ENCODE data around the gene FRAT2. TPM values are rescaled to one million over a fixed set of nuclear protein-coding genes. Genes with fewer than 3 reads are reported as not detected.

FRAT2 gene
- total RNA-seq = 10 to 100 TPM; 15.3 to 16.7 TPM

- Mint-ChIP-seq H3K36me3 (peaks cover 20% of the 10 kb centered on the region), H3K27me3 (peaks cover 28% of the 10 kb centered on the region), H3K4me1 (peaks cover 30% of the 10 kb centered on the region), H3K4me3 (peak within 1 kb of the TSS; percentile 92), H3K27ac (peak within 1 kb of the TSS; percentile 87), H3K9me3 (no peaks in the 10 kb centered on the region)
- POLR2A ChIA-PET = interaction anchor here (0.6 to 5.2 kb wide), 6 partner anchors 14 to 163 kb away, joined by 3 to 54 read pairs (median 6); partner anchors contain the start of genes ARHGAP19, FRAT1 and RRP12
- DNase-seq (peak; percentile 93), ATAC-seq (ENCODE audit: low read depth) (peak; percentile 84)
Measured at GRCh38 chr10:97334370-97335175, at the start of gene FRAT2. Gene FRAT2 (minus strand): TSS chr10:97334729. CDS start chr10:97334572, 157 bp downstream.

- no peaks in the 10 kb centered on the region for H3K27me3 Mint-ChIP-seq
- H3K36me3 Mint-ChIP-seq = no peaks in the 10 kb centered on the region
- no peak for DNase-seq
- H3K4me1 Mint-ChIP-seq = no peaks in the 10 kb centered on the region
- ATAC-seq (ENCODE audit: low read depth) = no peak
- H3K27ac Mint-ChIP-seq = no peak overlapping the region
- H3K4me3 Mint-ChIP-seq = no peak overlapping the region
- POLR2A ChIA-PET = no interaction called here
- no peaks in the 10 kb centered on the region for H3K9me3 Mint-ChIP-seq
Measured at GRCh38 chr10:97384156-97384555, 49.6 kb upstream of the FRAT2 start.

GRCh38 chr10:97383159-97383558 lies 48.6 kb upstream of the FRAT2 start:
- POLR2A ChIA-PET = no interaction called here
- Mint-ChIP-seq H3K27me3 (no peaks in the 10 kb centered on the region), H3K4me1 (no peaks in the 10 kb centered on the region)

GRCh38 chr10:97381626-97382025 lies 47.1 kb upstream of the FRAT2 start:
- H3K27me3 Mint-ChIP-seq = no peaks in the 10 kb centered on the region
- H3K27ac Mint-ChIP-seq = no peak overlapping the region
- no peak overlapping the region for H3K4me3 Mint-ChIP-seq
- H3K9me3 Mint-ChIP-seq = no peaks in the 10 kb centered on the region
- H3K36me3 Mint-ChIP-seq = peaks cover under 1% of the 10 kb centered on the region
- POLR2A ChIA-PET = no interaction called here
- ATAC-seq (ENCODE audit: low read depth) (no peak), DNase-seq (no peak)
- peaks cover under 1% of the 10 kb centered on the region for H3K4me1 Mint-ChIP-seq

More at GRCh38 chr10:97383159-97383558, 48.6 kb upstream of the FRAT2 start:
- ATAC-seq (ENCODE audit: low read depth) (no peak), DNase-seq (no peak)
- Mint-ChIP-seq H3K36me3 (no peaks in the 10 kb centered on the region), H3K9me3 (no peaks in the 10 kb centered on the region), H3K27ac (no peak overlapping the region), H3K4me3 (no peak overlapping the region)

- peaks cover 4% of the 10 kb centered on the region for H3K4me1 Mint-ChIP-seq
- H3K27me3 Mint-ChIP-seq = no peaks in the 10 kb centered on the region
- no peaks in the 10 kb centered on the region for H3K9me3 Mint-ChIP-seq
- DNase-seq (no peak), ATAC-seq (ENCODE audit: low read depth) (no peak)
- peaks cover 4% of the 10 kb centered on the region for H3K36me3 Mint-ChIP-seq
- POLR2A ChIA-PET = no interaction called here
- no peak overlapping the region for H3K4me3 Mint-ChIP-seq
- H3K27ac Mint-ChIP-seq = no peak overlapping the region
Measured at GRCh38 chr10:97380516-97380915, 46.0 kb upstream of the FRAT2 start.

GRCh38 chr10:97378933-97379921 lies 44.7 kb upstream of the FRAT2 start:
- ATAC-seq (ENCODE audit: low read depth) (no peak), DNase-seq (no peak)
- POLR2A ChIA-PET = interaction anchor here (0.6 kb wide), 1 partner anchor 35 kb away, joined by 5 read pairs; no protein-coding TSS in a partner anchor
- Mint-ChIP-seq H3K9me3 (no peaks in the 10 kb centered on the region), H3K27me3 (no peaks in the 10 kb centered on the region), H3K36me3 (peaks cover 4% of the 10 kb centered on the region), H3K27ac (no peak overlapping the region), H3K4me1 (peaks cover 4% of the 10 kb centered on the region), H3K4me3 (no peak overlapping the region)

- H3K4me3 Mint-ChIP-seq = no peak overlapping the region
- no peaks in the 10 kb centered on the region for H3K9me3 Mint-ChIP-seq
- H3K27ac Mint-ChIP-seq = peak overlapping the region; percentile 12
- H3K36me3 Mint-ChIP-seq = peaks cover 8% of the 10 kb centered on the region
- peaks cover 4% of the 10 kb centered on the region for H3K4me1 Mint-ChIP-seq
- DNase-seq (no peak), ATAC-seq (ENCODE audit: low read depth) (no peak)
- H3K27me3 Mint-ChIP-seq = no peaks in the 10 kb centered on the region
- POLR2A ChIA-PET = no interaction called here
Measured at GRCh38 chr10:97376413-97376812, 41.9 kb upstream of the FRAT2 start.

- peaks cover 12% of the 10 kb centered on the region for H3K36me3 Mint-ChIP-seq
- POLR2A ChIA-PET = no interaction called here
- H3K27me3 Mint-ChIP-seq = no peaks in the 10 kb centered on the region
- H3K27ac Mint-ChIP-seq = no peak overlapping the region
- DNase-seq (no peak), ATAC-seq (ENCODE audit: low read depth) (no peak)
- peaks cover 4% of the 10 kb centered on the region for H3K4me1 Mint-ChIP-seq
- no peaks in the 10 kb centered on the region for H3K9me3 Mint-ChIP-seq
- H3K4me3 Mint-ChIP-seq = no peak overlapping the region
Measured at GRCh38 chr10:97373456-97373855, 38.9 kb upstream of the FRAT2 start.

- Mint-ChIP-seq H3K27me3 (no peaks in the 10 kb centered on the region), H3K4me1 (peaks cover 4% of the 10 kb centered on the region), H3K4me3 (no peak overlapping the region), H3K9me3 (no peaks in the 10 kb centered on the region), H3K27ac (no peak overlapping the region), H3K36me3 (peaks cover 12% of the 10 kb centered on the region)
- ATAC-seq (ENCODE audit: low read depth) (no peak), DNase-seq (no peak)
- POLR2A ChIA-PET = no interaction called here
Measured at GRCh38 chr10:97372233-97372875, 37.8 kb upstream of the FRAT2 start.

GRCh38 chr10:97371696-97372095 lies 37.2 kb upstream of the FRAT2 start:
- no peak overlapping the region for H3K27ac Mint-ChIP-seq
- no peaks in the 10 kb centered on the region for H3K9me3 Mint-ChIP-seq
- no peak for DNase-seq
- H3K36me3 Mint-ChIP-seq = peaks cover 12% of the 10 kb centered on the region
- H3K27me3 Mint-ChIP-seq = no peaks in the 10 kb centered on the region
- no peak for ATAC-seq (ENCODE audit: low read depth)
- POLR2A ChIA-PET = no interaction called here
- no peak overlapping the region for H3K4me3 Mint-ChIP-seq
- peaks cover 4% of the 10 kb centered on the region for H3K4me1 Mint-ChIP-seq

- Mint-ChIP-seq H3K27me3 (no peaks in the 10 kb centered on the region), H3K27ac (no peak overlapping the region), H3K4me1 (no peaks in the 10 kb centered on the region), H3K36me3 (peaks cover 13% of the 10 kb centered on the region), H3K4me3 (no peak overlapping the region), H3K9me3 (no peaks in the 10 kb centered on the region)
- no peak for ATAC-seq (ENCODE audit: low read depth)
- no peak for DNase-seq
- POLR2A ChIA-PET = no interaction called here
Measured at GRCh38 chr10:97367126-97367649, 32.7 kb upstream of the FRAT2 start.

- Mint-ChIP-seq H3K27ac (peak overlapping the region; percentile 16), H3K9me3 (no peaks in the 10 kb centered on the region), H3K36me3 (peaks cover 9% of the 10 kb centered on the region), H3K27me3 (no peaks in the 10 kb centered on the region), H3K4me1 (no peaks in the 10 kb centered on the region), H3K4me3 (no peak overlapping the region)
- no peak for DNase-seq
- POLR2A ChIA-PET = no interaction called here
- ATAC-seq (ENCODE audit: low read depth) = no peak
Measured at GRCh38 chr10:97366572-97366971, 32.0 kb upstream of the FRAT2 start.

GRCh38 chr10:97365761-97366351 lies 31.3 kb upstream of the FRAT2 start:
- DNase-seq (no peak), ATAC-seq (ENCODE audit: low read depth) (no peak)
- no peak overlapping the region for H3K4me3 Mint-ChIP-seq
- H3K9me3 Mint-ChIP-seq = no peaks in the 10 kb centered on the region
- H3K4me1 Mint-ChIP-seq = no peaks in the 10 kb centered on the region
- H3K27ac Mint-ChIP-seq = no peak overlapping the region
- H3K27me3 Mint-ChIP-seq = no peaks in the 10 kb centered on the region
- peaks cover 6% of the 10 kb centered on the region for H3K36me3 Mint-ChIP-seq
- POLR2A ChIA-PET = no interaction called here
